Heart right ventricle (tissue), 16 donors: ENCODE results near the gene USP3. TPM values are rescaled to one million over a fixed set of nuclear protein-coding genes. Genes with fewer than 3 reads are reported as not detected.

ENCODE experiments used
- ATAC-seq, 8 donors: fragments of 200-7000 bp; cut with Tn5 transposase; one replicate each; pipeline ENCODE4 v1.9.1; 2020; ENCODE audit warnings: mild to moderate bottlenecking in 8 of 8, moderate library complexity in 8 of 8, moderate number of reproducible peaks in 1 of 8
- DNase-seq, 2 donors: peaks; one replicate each; pipeline ENCODE4 v3.0.0-alpha.2; 2020
- H3K27ac ChIP-seq, 10 donors: fragments of 200-600 bp; sonication (generic) in 2 of 10; one replicate each; pipeline versions ENCODE4 v1.5.0 to v1.8.0; 2020 to 2022; ENCODE audit warnings: mild to moderate bottlenecking in 3 of 10
- H3K27me3 ChIP-seq, 7 donors: fragments of 200-600 bp; one replicate each; pipeline ENCODE4 v1.8.0; 2021 to 2022; ENCODE audit warnings: mild to moderate bottlenecking in 2 of 7
- H3K36me3 ChIP-seq, 9 donors: fragments of 200-600 bp; sonication (generic) in 1 of 9; one replicate each; pipeline versions ENCODE4 v1.5.0 to v1.8.0; 2020 to 2022; ENCODE audit warnings: mild to moderate bottlenecking in 2 of 9
- H3K4me1 ChIP-seq, 9 donors: fragments of 200-600 bp; sonication (generic) in 1 of 9; one replicate each; pipeline versions ENCODE4 v1.5.0 to v1.8.0; 2020 to 2022; ENCODE audit warnings: mild to moderate bottlenecking in 4 of 9
- H3K4me3 ChIP-seq, 10 donors: fragments of 200-600 bp; sonication (generic) in 2 of 10; one replicate each; pipeline versions ENCODE4 v1.5.0 to v1.8.0; 2020 to 2022; ENCODE audit warnings: mild to moderate bottlenecking in 7 of 10, moderate library complexity in 2 of 10
- H3K9me3 ChIP-seq, 11 donors: fragments of 200-600 bp in 10 of 11; sonication (generic) in 2 of 11; one replicate each; pipeline versions ENCODE4 v1.5.0 to v1.8.0; 2013 to 2022; ENCODE audit warnings: mild to moderate bottlenecking in 2 of 11, control low read depth in 1 of 11, moderate library complexity in 1 of 11
- CTCF ChIP-seq, 9 donors: fragments of 200-600 bp; sonication (generic) in 2 of 9; IDR thresholded peaks; one replicate each; pipeline versions ENCODE4 v1.5.0 to v1.8.0; 2021 to 2022; ENCODE audit warnings: antibody characterized with exemption in 9 of 9, mild to moderate bottlenecking in 5 of 9, moderate library complexity in 1 of 9
- WGBS, 2 donors: extraction: QIAGEN DNeasy Blood & Tissue Kit; methylation state at CpG; one replicate each; pipeline ENCODE4 v1.1.7; 2013; ENCODE audit warnings: inconsistent platforms in 1 of 2; 5-methylcytosine and 5-hydroxymethylcytosine counted together
- intact Hi-C, 10 donors: fragments of 100-400 bp; cut with DNase I; formaldehyde crosslinking; loops; one replicate each; pipeline versions ENCODE4 v1.11.1 to v1.14.2; 2022
- polyA plus RNA-seq, 2 donors: library from polyadenylated mRNA; stranded (reverse); fragments of 200-250 nt; gene quantifications; one replicate each; pipeline ENCODE4 v1.2.3, GENCODE V29; 2013
- total RNA-seq, 10 donors: library from RNA; stranded (reverse); fragmentation: NEBNext Ultra II Directional in 3 of 10; extraction: Animal tissue kit (Norgen Biotek cat#: 25700) in 3 of 10; gene quantifications; one replicate each; pipeline versions ENCODE4 v1.2.1 to v1.2.4, GENCODE V29; 2021 to 2023
- donor health status: Arrhythmogenic right ventricular cardiomyopathy.
- donor health status: ischemic (EF 13 %, LVEDD 7.1; RV severe dilation, severe dysfunction).
- donor health status: healthy with polysubstance abuse.
- donor health status: DM: no; HTN: yes; CAD: no.
- donor health status: DM: no; HTN: no; CAD: no.
- donor health status: ischemic (EF 25% LVEDD 6.9; RV normal size, moderate dysfunction).
- donor health status: ischemic (EF 25% LVEDD 5.7; RV mildly dilated, moderate dysfunction).
- donor health status: healthy.
- donor health status: DM: yes; HTN: yes; CAD: no.
- donor health status: Ischemic cardiomyopathy.
- donor health status: ischemic (EF 35%, LVEDD 5.7; RV mildly dilated, moderate dysfunction).
- donor health status: nonischemic (EF 11% LVEDD 7.7; RV severe dilation, severe dysfunction).
- donor health status: DM: yes; HTN: yes; CAD: no.
- donor health status: PGD.
- donor health status: ischemic (EF 29% LVEDD 5.4; RV normal size, mild dysfunction).
- donor health status: nonischemic (EF 23%, LVEDD 6.1; RV moderate dilation, normal function).

The USP3 gene
- total and polyA plus RNA-seq, 12 donors = 8.4 to 23.7 (median 16.6) TPM

GRCh38 chr15:63638839-63639238 is 134.4 kb downstream of the USP3 start:
- H3K27ac ChIP-seq = no peak overlapping the region
- no peaks in the 10 kb centered on the region for H3K9me3 ChIP-seq
- no peak overlapping the region for H3K4me3 ChIP-seq
- TF ChIP-seq CTCF (IDR thresholded peaks at IDR 0.05) = no peak
- intact Hi-C loops = no loop called here
- no peaks in the 10 kb centered on the region for H3K27me3 ChIP-seq
- H3K4me1 ChIP-seq = peaks cover 0 to 4% (median 0%) of the 10 kb centered on the region in 9 donors
- ATAC-seq = no peak
- WGBS, 2 donors = 89 to 100% methylated on average over 1 of the region's 1 CpG
- no peak for DNase-seq
- H3K36me3 ChIP-seq = peaks cover 0 to 100% (median 84%) of the 10 kb centered on the region in 9 donors

GRCh38 chr15:63640146-63640545 is 135.8 kb downstream of the USP3 start:
- no peaks in the 10 kb centered on the region for H3K9me3 ChIP-seq
- no peak for ATAC-seq
- intact Hi-C loops = loop anchor here in 1 of 10 donors (10.0 kb wide), 1 partner anchor 765 kb away; no protein-coding TSS in a partner anchor
- no peak overlapping the region for H3K27ac ChIP-seq
- peaks cover 0 to 4% (median 0%) of the 10 kb centered on the region in 9 donors for H3K4me1 ChIP-seq
- H3K4me3 ChIP-seq = no peak overlapping the region
- H3K27me3 ChIP-seq = no peaks in the 10 kb centered on the region
- no peak for TF ChIP-seq CTCF (IDR thresholded peaks at IDR 0.05)
- WGBS, 2 donors = 96 to 98% methylated on average over 3 of the region's 3 CpGs
- DNase-seq = no peak
- peaks cover 0 to 100% (median 77%) of the 10 kb centered on the region in 9 donors for H3K36me3 ChIP-seq

Other genes with a start within 250 kb of the USP3 start
- gene APH1B, start 227.0 kb upstream of the USP3 start, total RNA-seq = 10 to 100 TPM in 2 of 10 donors, 1 to 10 TPM in 8; 4.8 to 11.4 (median 8.4) TPM
- gene APH1B, start 227.0 kb upstream of the USP3 start, polyA plus RNA-seq = 1 to 10 TPM; 1.7 to 4.9 TPM
- gene CA12, start 122.7 kb upstream of the USP3 start, total RNA-seq = 1 to 10 TPM in 1 of 10 donors, under 1 TPM in 8, not detected in 1; 0.11 to 1.3 (median 0.15) TPM
- under 1 TPM; 0.07 to 0.67 TPM for gene CA12, start 122.7 kb upstream of the USP3 start, polyA plus RNA-seq
- 10 to 100 TPM; 10.9 to 37.7 (median 23.5) TPM for gene FBXL22, start 92.8 kb downstream of the USP3 start, total RNA-seq
- 10 to 100 TPM in 1 of 2 donors, 1 to 10 TPM in 1; 2.5 to 38.3 TPM for gene FBXL22, start 92.8 kb downstream of the USP3 start, polyA plus RNA-seq